ENCODE measurements around the gene DLGAP4. TPM values are rescaled to one million over a fixed set of nuclear protein-coding genes. Genes with fewer than 3 reads are reported as not detected.

Gene DLGAP4
- total and polyA plus RNA-seq, 9 of the 15 experiments (the other 6 are each of a cell fraction or from before 2014, with no cell fraction given): 0.31 to 34.1 (median 4.5) TPM

DNA sequence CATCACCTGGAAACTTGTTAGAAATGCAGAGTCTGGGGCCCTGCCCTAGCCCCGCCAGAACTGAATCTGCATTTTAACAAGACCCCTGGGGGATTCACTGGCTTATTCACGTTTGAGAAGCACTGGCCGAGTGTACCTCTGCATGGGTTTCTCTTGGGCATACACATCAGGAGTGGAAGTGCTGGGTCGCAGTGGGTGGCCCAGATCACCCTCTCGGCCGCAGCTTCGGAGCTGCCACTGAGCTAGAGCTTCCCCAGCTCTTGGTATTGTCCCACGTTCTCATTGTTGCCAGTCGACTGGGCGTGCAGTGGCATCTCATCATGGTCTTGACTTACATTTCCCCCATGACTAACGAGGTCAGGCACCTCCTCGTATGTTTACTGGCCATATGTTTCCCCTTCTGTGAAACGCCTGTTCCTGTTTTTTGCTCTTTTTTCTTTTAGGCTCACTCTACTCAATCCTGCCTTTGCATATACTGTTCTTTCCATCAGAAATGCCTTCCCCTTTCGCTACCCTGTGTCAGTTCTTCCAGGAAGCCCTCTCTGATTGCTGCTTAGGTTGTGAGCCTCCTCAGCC is 3.0 kb upstream of the DLGAP4 start:
- in situ Hi-C loops (cut with MboI) (no loop called here), intact Hi-C loops (cut with micrococcal nuclease) (no loop called here)
- no peaks in the 10 kb centered on the region for H3K9me1 ChIP-seq (ENCODE audit: control insufficient read depth, insufficient read depth, low read length)
- BruUV-seq (replicated peaks): no TSS peak
- WGBS (ENCODE audit: insufficient coverage, low coverage, missing lambda C conversion rate): 3% methylated on average over 14 of the region's 14 CpGs
- no peak overlapping the region for H2AFZ ChIP-seq (ENCODE audit: low read depth, low read length)
- H3K36me3 ChIP-seq (ENCODE audit: control insufficient read depth, insufficient read depth, low read length): no peaks in the 10 kb centered on the region
- DNase-seq (ENCODE audit: extremely low read depth in 1 of 4, low spot score in 3 of 4): no peak
- POLR2A ChIA-PET: interaction anchor here (0.6 kb wide), 1 partner anchor 432 kb away, joined by 3 read pairs; no protein-coding TSS in a partner anchor
- H3K9me3 ChIP-seq (replicated peaks; ENCODE audit: control insufficient read depth, insufficient read depth, low read depth, low read length): no peaks in the 10 kb centered on the region
- ATAC-seq: no peak
- H3K4me3 ChIP-seq: no peak overlapping the region
- no peak overlapping the region for H3K27ac ChIP-seq (ENCODE audit: extremely low read depth, low read depth, low read length)
- CTCF ChIA-PET (ENCODE audit: low intra/inter-chr PET ratio): no interaction called here
- H3K9ac ChIP-seq (ENCODE audit: insufficient read depth in 1 of 2, low read depth in 2 of 2, low read length in 2 of 2): 0 out of 4 replicates have a peak overlapping the region, but pooled peaks of 1 of the 2 experiments have one; percentile 26
- TF ChIP-seq ZFP36 (IDR thresholded peaks at IDR 0.05; ENCODE audit: low read depth, low read length, partially characterized antibody) (peak; percentile 67), HDAC3 (IDR thresholded peaks at IDR 0.05; ENCODE audit: borderline replicate concordance, partially characterized antibody) (no peak)
- H3K79me2 ChIP-seq (ENCODE audit: control insufficient read depth, insufficient read depth, low read length): no peaks in the 10 kb centered on the region
- peaks cover 11% of the 10 kb centered on the region for H4K20me1 ChIP-seq (replicated peaks; ENCODE audit: control insufficient read depth, insufficient read depth, low read length)
- H3K4me1 ChIP-seq (replicated peaks in 1 of 2; ENCODE audit: control insufficient read depth in 2 of 2, insufficient read depth in 2 of 2, low read length in 2 of 2): peaks cover 0 to 14% of the 10 kb centered on the region in 2 experiments; a peak in 2 of 5 replicates
- H3K27me3 ChIP-seq (ENCODE audit: control insufficient read depth in 2 of 2, insufficient read depth in 2 of 2, low read length in 2 of 2): peaks cover 15 to 57% of the 10 kb centered on the region in 2 experiments; a peak in 4 of 5 replicates
- no peak overlapping the region for H3K4me2 ChIP-seq (ENCODE audit: insufficient read depth, low read length)
- no peak for FAIRE-seq

DNA sequence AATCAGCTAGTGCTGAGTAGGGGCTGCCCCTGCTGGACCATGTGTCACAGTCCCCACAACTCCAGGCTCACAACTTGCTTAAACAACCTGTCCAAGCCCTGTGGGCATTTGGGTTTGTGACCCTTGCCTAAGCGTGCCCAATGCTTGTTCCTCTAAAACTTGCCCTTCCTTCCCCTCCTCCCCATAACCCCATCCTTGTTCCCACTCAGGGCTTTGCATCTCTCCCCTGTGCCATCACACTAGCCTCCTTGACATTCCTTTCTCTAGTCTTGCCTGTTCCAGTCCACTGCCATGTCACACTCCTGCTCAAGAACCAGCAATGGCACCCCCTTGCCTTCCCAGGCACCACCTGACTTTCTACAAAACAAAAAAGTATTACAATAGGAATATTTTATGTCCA is 2.3 kb upstream of the DLGAP4 start:
- no peak overlapping the region for H3K27ac ChIP-seq (ENCODE audit: extremely low read depth, low read depth, low read length)
- H3K36me3 ChIP-seq (ENCODE audit: control insufficient read depth, insufficient read depth, low read length): no peaks in the 10 kb centered on the region
- POLR2A ChIA-PET: no interaction called here
- no peak overlapping the region for H3K4me2 ChIP-seq (ENCODE audit: insufficient read depth, low read length)
- FAIRE-seq (no peak), DNase-seq (ENCODE audit: extremely low read depth in 1 of 4, low spot score in 3 of 4) (no peak), ATAC-seq (no peak)
- no peak for TF ChIP-seq CHCHD3 (CRISPR knock-in tag; IDR thresholded peaks at IDR 0.05)
- TF ChIP-seq CREBBP (IDR thresholded peaks at IDR 0.05; ENCODE audit: low read depth, low read length): no peak
- TF ChIP-seq ZNF165 (CRISPR knock-in tag; IDR thresholded peaks at IDR 0.05; ENCODE audit: borderline replicate concordance): no peak
- TF ChIP-seq BMI1 (IDR thresholded peaks at IDR 0.05; ENCODE audit: low read length): no peak
- TF ChIP-seq C11orf30 (IDR thresholded peaks at IDR 0.05; ENCODE audit: low read depth): no peak
- no peak for TF ChIP-seq MECOM (CRISPR knock-in tag; IDR thresholded peaks at IDR 0.05)
- TF ChIP-seq ZNF232 (CRISPR knock-in tag; IDR thresholded peaks at IDR 0.05): no peak
- H3K4me3 ChIP-seq: no peak overlapping the region
- CTCF ChIA-PET (ENCODE audit: low intra/inter-chr PET ratio): no interaction called here
- peaks cover 0 to 15% of the 10 kb centered on the region in 2 experiments; a peak in 2 of 5 replicates for H3K4me1 ChIP-seq (replicated peaks in 1 of 2; ENCODE audit: control insufficient read depth in 2 of 2, insufficient read depth in 2 of 2, low read length in 2 of 2)
- H3K9me1 ChIP-seq (ENCODE audit: control insufficient read depth, insufficient read depth, low read length): no peaks in the 10 kb centered on the region
- peaks cover 15 to 58% of the 10 kb centered on the region in 2 experiments; a peak in 4 of 5 replicates for H3K27me3 ChIP-seq (ENCODE audit: control insufficient read depth in 2 of 2, insufficient read depth in 2 of 2, low read length in 2 of 2)
- H3K79me2 ChIP-seq (ENCODE audit: control insufficient read depth, insufficient read depth, low read length): no peaks in the 10 kb centered on the region
- H2AFZ ChIP-seq (ENCODE audit: low read depth, low read length): no peak overlapping the region
- BruUV-seq (replicated peaks): no TSS peak
- intact Hi-C loops (cut with micrococcal nuclease): no loop called here
- WGBS (ENCODE audit: insufficient coverage, low coverage, missing lambda C conversion rate): 0% methylated on average over 1 of the region's 1 CpG
- no peak overlapping the region for H3K9ac ChIP-seq (ENCODE audit: insufficient read depth in 1 of 2, low read depth in 2 of 2, low read length in 2 of 2)
- H4K20me1 ChIP-seq (replicated peaks; ENCODE audit: control insufficient read depth, insufficient read depth, low read length): peaks cover 11% of the 10 kb centered on the region
- no peaks in the 10 kb centered on the region for H3K9me3 ChIP-seq (replicated peaks; ENCODE audit: control insufficient read depth, insufficient read depth, low read depth, low read length)
- in situ Hi-C loops (cut with MboI): no loop called here

All from K562 (cell line).